ENCODE data around the gene MAB21L3. TPM values are rescaled to one million over a fixed set of nuclear protein-coding genes. Genes with fewer than 3 reads are reported as not detected.

MAB21L3 gene
- total RNA-seq (not detected in 2 replicates), polyA plus RNA-seq (not detected in 2 replicates), polyA minus RNA-seq (not detected in 2 replicates), Bru-seq, nascent RNA (not detected), BruChase-seq, experiment 1, labeled RNA remaining after a 6-hour chase (percentile 6 among the genes with signal in this experiment), BruChase-seq, experiment 2, labeled RNA remaining after a 2-hour chase (percentile 4 among the genes with signal in this experiment)
- not detected in 2 replicates for polyA plus RNA-seq (2011; cell fraction: cytosol; rRNA removed)
- not detected in 2 replicates for polyA plus RNA-seq (2011; cell fraction: nucleus; rRNA removed)
- not detected in 2 replicates for polyA plus RNA-seq (2012)
- polyA minus RNA-seq (2011; cell fraction: cytosol; rRNA and poly(A)+ RNA removed): 1.0 TPM
- polyA minus RNA-seq (2011; cell fraction: nucleus; rRNA and poly(A)+ RNA removed): not detected in 2 replicates
- long read RNA-seq: 0 reads

- Histone ChIP-seq H3K79me2 (ENCODE audit: control insufficient read depth, insufficient read depth, low read length) (no peaks in the 10 kb centered on the region), H3K4me2 (ENCODE audit: insufficient read depth, low read length) (no peak within 1 kb of the TSS), H3K27me3 (ENCODE audit: control insufficient read depth in 2 of 2, insufficient read depth in 2 of 2, low read length in 2 of 2) (no peaks in the 10 kb centered on the region), H3K4me1 (ENCODE audit: control insufficient read depth, extremely low read depth, insufficient read depth, low read length) (no peaks in the 10 kb centered on the region), H3K4me3 (replicated peaks in 1 of 3; ENCODE audit: insufficient read depth in 1 of 3, low read depth in 1 of 3, low read length in 3 of 3) (no peak within 1 kb of the TSS), H3K36me3 (ENCODE audit: control insufficient read depth in 2 of 2, extremely low read depth in 1 of 2, insufficient read depth in 2 of 2, low read length in 2 of 2) (no peaks in the 10 kb centered on the region), H2AFZ (ENCODE audit: low read depth, low read length) (no peak within 1 kb of the TSS), H3K27ac (ENCODE audit: insufficient read depth, low read depth, low read length) (no peak within 1 kb of the TSS), H4K20me1 (replicated peaks; ENCODE audit: control insufficient read depth, extremely low read depth, insufficient read depth, low read length) (no peaks in the 10 kb centered on the region), H3K9me3 (replicated peaks; ENCODE audit: control insufficient read depth, insufficient read depth, low read length) (no peaks in the 10 kb centered on the region), H3K9ac (replicated peaks; ENCODE audit: extremely low read depth, insufficient read depth, low read length) (no peak within 1 kb of the TSS), H3K9me1 (replicated peaks; ENCODE audit: control insufficient read depth, extremely low read depth, insufficient read depth, low read length) (no peaks in the 10 kb centered on the region)
- ChIA-PET POLR2A (no interaction called here), CTCF (interaction anchor here (1.1 to 1.3 kb wide), 2 partner anchors 28 to 375 kb away, joined by 3 read pairs; no protein-coding TSS in a partner anchor)
- TF ChIP-seq EZH2 (IDR thresholded peaks at IDR 0.05; ENCODE audit: borderline replicate concordance, low read depth, low read length, severe bottlenecking): no peak
- TF ChIP-seq FOS (IDR thresholded peaks at IDR 0.05; ENCODE audit: borderline replicate concordance, insufficient read depth, low read length): no peak
- TF ChIP-seq JUN (IDR thresholded peaks at IDR 0.05; ENCODE audit: borderline replicate concordance, insufficient read depth, insufficient read length, low read depth): no peak
- BruUV-seq (replicated peaks): no TSS peak
- no peak for FAIRE-seq
- no peak for DNase-seq (ENCODE audit: low read depth, low spot score)
- intact Hi-C loops (cut with micrococcal nuclease): no loop called here
- dilution Hi-C loops (cut with MboI; ENCODE audit: extremely low pct_ligation_motif_present, low sequenced_read_pairs): no loop called here
Observed at GRCh38 chr1:116110567-116111523, at the start of gene MAB21L3. TSS of gene MAB21L3 (plus strand) at chr1:116111399. CDS start at chr1:116112616, 1,217 bp downstream.

GRCh38 chr1:116062201-116062600 lies 49.0 kb upstream of the MAB21L3 start:
- H3K4me3 ChIP-seq (replicated peaks in 1 of 3; ENCODE audit: insufficient read depth in 1 of 3, low read depth in 1 of 3, low read length in 3 of 3): no peak overlapping the region
- ChIA-PET CTCF (no interaction called here), POLR2A (no interaction called here)
- no peak overlapping the region for H3K27ac ChIP-seq (ENCODE audit: insufficient read depth, low read depth, low read length)
- H3K4me1 ChIP-seq (ENCODE audit: control insufficient read depth, extremely low read depth, insufficient read depth, low read length): no peaks in the 10 kb centered on the region
- H3K9ac ChIP-seq (replicated peaks; ENCODE audit: extremely low read depth, insufficient read depth, low read length): no peak overlapping the region
- FAIRE-seq (no peak), DNase-seq (ENCODE audit: low read depth, low spot score) (no peak)
- H3K36me3 ChIP-seq (ENCODE audit: control insufficient read depth in 2 of 2, extremely low read depth in 1 of 2, insufficient read depth in 2 of 2, low read length in 2 of 2): no peaks in the 10 kb centered on the region
- H3K9me3 ChIP-seq (replicated peaks; ENCODE audit: control insufficient read depth, insufficient read depth, low read length): no peaks in the 10 kb centered on the region
- no peak for TF ChIP-seq MYC (IDR thresholded peaks at IDR 0.05; ENCODE audit: low read depth, low read length)
- no peak for TF ChIP-seq MAX (IDR thresholded peaks at IDR 0.05; ENCODE audit: insufficient read depth, insufficient read length)
- no peak for TF ChIP-seq CTCF (IDR thresholded peaks at IDR 0.05; ENCODE audit: extremely low read depth in 1 of 2, insufficient read depth in 1 of 2, low read depth in 1 of 2, low read length in 2 of 2)
- no peak for TF ChIP-seq POLR2AphosphoS5 (IDR thresholded peaks at IDR 0.05; ENCODE audit: insufficient read depth, low read depth, low read length)
- TF ChIP-seq EZH2 (IDR thresholded peaks at IDR 0.05; ENCODE audit: borderline replicate concordance, low read depth, low read length, severe bottlenecking): no peak
- no peak for TF ChIP-seq GATA2 (IDR thresholded peaks at IDR 0.05; ENCODE audit: insufficient read depth, insufficient read length, low read depth, low read length)
- no peak for TF ChIP-seq POLR2A (IDR thresholded peaks at IDR 0.05; ENCODE audit: low read depth, low read length)
- TF ChIP-seq JUN (IDR thresholded peaks at IDR 0.05; ENCODE audit: borderline replicate concordance, insufficient read depth, insufficient read length, low read depth): no peak
- TF ChIP-seq FOS (IDR thresholded peaks at IDR 0.05; ENCODE audit: borderline replicate concordance, insufficient read depth, low read length): no peak
- BruUV-seq (replicated peaks): no TSS peak
- no peaks in the 10 kb centered on the region for H3K9me1 ChIP-seq (replicated peaks; ENCODE audit: control insufficient read depth, extremely low read depth, insufficient read depth, low read length)
- intact Hi-C loops (cut with micrococcal nuclease): no loop called here
- dilution Hi-C loops (cut with MboI; ENCODE audit: extremely low pct_ligation_motif_present, low sequenced_read_pairs): no loop called here
- no peak overlapping the region for H2AFZ ChIP-seq (ENCODE audit: low read depth, low read length)
- no peaks in the 10 kb centered on the region for H3K79me2 ChIP-seq (ENCODE audit: control insufficient read depth, insufficient read depth, low read length)
- H3K4me2 ChIP-seq (ENCODE audit: insufficient read depth, low read length): no peak overlapping the region
- no peaks in the 10 kb centered on the region for H3K27me3 ChIP-seq (ENCODE audit: control insufficient read depth in 2 of 2, insufficient read depth in 2 of 2, low read length in 2 of 2)
- H4K20me1 ChIP-seq (replicated peaks; ENCODE audit: control insufficient read depth, extremely low read depth, insufficient read depth, low read length): no peaks in the 10 kb centered on the region

Data from endothelial cell of umbilical vein (primary cell).